Naive thymus-derived CD4-positive, alpha-beta T cell (primary cell): ENCODE results near the gene ARVCF. TPM values are rescaled to one million over a fixed set of nuclear protein-coding genes. Genes with fewer than 3 reads are reported as not detected.

ENCODE experiments used
- ATAC-seq: fragments of 150-1000 bp; cut with Tn5 transposase; 2 replicates; pipeline ENCODE4 v1.10.0; 2021; ENCODE audit warnings: mild to moderate bottlenecking, moderate library complexity
- CTCF ChIA-PET: fragments of 350-600 bp; sonication (Branson Sonifier 250); formaldehyde crosslinking; loops from one replicate; lab custom pipeline; 2021; ENCODE audit warnings: antibody characterized with exemption; lab: Charles Lee
- POLR2A ChIA-PET: fragments of 350-600 bp; sonication (Branson Sonifier 250); formaldehyde crosslinking; loops from one replicate; lab custom pipeline; 2021; ENCODE audit warnings: antibody characterized with exemption, inconsistent platforms; lab: Charles Lee
- DNase-seq, 9 donors: peaks; one replicate each; pipeline versions ENCODE4 v3.0.0 to v3.0.0-alpha.2; 2020 to 2022; ENCODE audit warnings: mixed read lengths in 1 of 9
- H3K27ac ChIP-seq: one replicate; pipeline ENCODE4 v1.7.0; 2013; ENCODE audit warnings: mild to moderate bottlenecking, low read depth, low read length, moderate library complexity
- H3K27me3 ChIP-seq, 2 donors: one replicate each; pipeline ENCODE4 v1.7.0; 2013; ENCODE audit warnings: low read length in 2 of 2, mild to moderate bottlenecking in 2 of 2, moderate library complexity in 2 of 2; ENCODE audit not compliant: control insufficient read depth in 2 of 2, insufficient read depth in 2 of 2
- H3K36me3 ChIP-seq, 3 experiments: 1 replicate in 2 of 3; 2 replicates in 1 of 3; pipeline ENCODE4 v1.7.0; 2013; ENCODE audit warnings: low read length in 3 of 3, mild to moderate bottlenecking in 3 of 3, moderate library complexity in 1 of 3; ENCODE audit not compliant: insufficient read depth in 3 of 3, control insufficient read depth in 2 of 3
- H3K4me1 ChIP-seq, 2 donors: one replicate each; pipeline ENCODE4 v1.7.0; 2013; ENCODE audit warnings: low read length in 2 of 2, mild to moderate bottlenecking in 2 of 2, moderate library complexity in 1 of 2; ENCODE audit not compliant: control insufficient read depth in 2 of 2, insufficient read depth in 2 of 2
- H3K4me3 ChIP-seq: 2 replicates; pipeline ENCODE4 v1.7.0; 2013; ENCODE audit warnings: mild to moderate bottlenecking, low read length
- H3K9me3 ChIP-seq, 3 experiments: 1 replicate in 2 of 3; 2 replicates in 1 of 3; pipeline ENCODE4 v1.7.0; 2013; ENCODE audit warnings: low read length in 3 of 3; ENCODE audit not compliant: control insufficient read depth in 2 of 3
- H3K27ac Mint-ChIP-seq, 9 donors: one replicate each; pipeline ENCODE4 v1.8.0; 2020 to 2022; ENCODE audit warnings: mixed read lengths in 9 of 9, mild to moderate bottlenecking in 8 of 9, moderate library complexity in 5 of 9, inconsistent platforms in 2 of 9
- H3K27me3 Mint-ChIP-seq, 5 donors: one replicate each; pipeline ENCODE4 v1.8.0; 2021 to 2022; ENCODE audit warnings: mixed read lengths in 5 of 5, mild to moderate bottlenecking in 1 of 5
- H3K36me3 Mint-ChIP-seq, 5 donors: one replicate each; pipeline ENCODE4 v1.8.0; 2020 to 2022; ENCODE audit warnings: mixed read lengths in 5 of 5, mild to moderate bottlenecking in 3 of 5, inconsistent platforms in 1 of 5
- H3K4me1 Mint-ChIP-seq, 7 donors: one replicate each; pipeline ENCODE4 v1.8.0; 2020 to 2022; ENCODE audit warnings: mixed read lengths in 7 of 7, mild to moderate bottlenecking in 3 of 7, inconsistent platforms in 1 of 7
- H3K4me3 Mint-ChIP-seq, 10 donors: one replicate each; pipeline ENCODE4 v1.8.0; 2020 to 2022; ENCODE audit warnings: mild to moderate bottlenecking in 10 of 10, mixed read lengths in 10 of 10, moderate library complexity in 6 of 10, inconsistent platforms in 2 of 10
- H3K9me3 Mint-ChIP-seq, 11 donors: one replicate each; pipeline ENCODE4 v1.8.0; 2020 to 2022; ENCODE audit warnings: mixed read lengths in 11 of 11, mild to moderate bottlenecking in 4 of 11, inconsistent platforms in 1 of 11, moderate library complexity in 1 of 11
- intact Hi-C, 2 donors: fragments of 100-400 bp; cut with micrococcal nuclease; formaldehyde crosslinking; loops; one replicate each; pipeline ENCODE4 v1.15.1; 2023
- polyA plus RNA-seq, 2 donors: library from polyadenylated mRNA; unstranded; fragments of 300-500 nt; fragmentation: Illumina TruSeq; gene quantifications; one replicate each; pipeline ENCODE4 v1.2.3, GENCODE V29; 2021
- total RNA-seq, 6 experiments: library from RNA in 5 of 6; stranded (reverse) in 5 of 6; gene quantifications; 1 replicate in 5 of 6; 2 replicates in 1 of 6; pipeline ENCODE4 v1.2.3 and lab custom pipeline; 2021 to 2026

ARVCF gene
- total and polyA plus RNA-seq, 7 experiments from 2014 or later, result 0.74 to 9.2 (median 3.0) TPM

- H3K9me3 Mint-ChIP-seq, result no peaks in the 10 kb centered on the region
- no peaks in the 10 kb centered on the region for H3K9me3 ChIP-seq
- DNase-seq (no peak), ATAC-seq (no peak)
- H3K4me1 ChIP-seq, result peaks cover 7 to 11% of the 10 kb centered on the region in 2 donors
- CTCF ChIA-PET, result interaction anchor here (1.6 kb wide), 1 partner anchor 157 kb away, joined by 5 read pairs; no protein-coding TSS in a partner anchor
- no peaks in the 10 kb centered on the region for H3K27me3 ChIP-seq
- H3K27me3 Mint-ChIP-seq, result no peaks in the 10 kb centered on the region
- H3K4me3 ChIP-seq, result no peak overlapping the region
- H3K27ac ChIP-seq, result no peak overlapping the region
- H3K4me3 Mint-ChIP-seq, result peak overlapping the region in 2 of 10 donors; percentile 42 to 54
- peak overlapping the region in 1 of 9 donors; percentile 74 for H3K27ac Mint-ChIP-seq
- intact Hi-C loops, result loop anchor here in 1 of 2 donors (5.0 kb wide), 1 partner anchor 145 kb away; the partner anchor contains the start of genes RANBP1 and TRMT2A
- peaks cover 0 to 3% (median 0%) of the 10 kb centered on the region in 5 donors for H3K36me3 Mint-ChIP-seq
- H3K36me3 ChIP-seq, result peaks cover 0 to 22% (median 0%) of the 10 kb centered on the region in 3 experiments
- H3K4me1 Mint-ChIP-seq, result peaks cover 10 to 35% (median 12%) of the 10 kb centered on the region in 7 donors
- POLR2A ChIA-PET, result no interaction called here
These were observed 44.4 kb downstream of the ARVCF start for GRCh38 chr22:19972251-19972650.

GRCh38 chr22:19971276-19972124, 45.1 kb downstream of the ARVCF start:
- H3K27me3 Mint-ChIP-seq, result no peaks in the 10 kb centered on the region
- H3K4me3 ChIP-seq, result no peak overlapping the region
- DNase-seq (peak in 1 of 9 donors; percentile 27), ATAC-seq (peak; percentile 31)
- H3K9me3 Mint-ChIP-seq, result no peaks in the 10 kb centered on the region
- peaks cover 12 to 35% (median 13%) of the 10 kb centered on the region in 7 donors for H3K4me1 Mint-ChIP-seq
- ChIA-PET CTCF (interaction anchor here (0.5 to 1.6 kb wide), 6 partner anchors 42 to 354 kb away, joined by 3 to 5 read pairs (median 4); no protein-coding TSS in a partner anchor), POLR2A (no interaction called here)
- no peaks in the 10 kb centered on the region for H3K27me3 ChIP-seq
- H3K27ac ChIP-seq, result no peak overlapping the region
- peak overlapping the region in 2 of 10 donors; percentile 23 to 52 for H3K4me3 Mint-ChIP-seq
- H3K27ac Mint-ChIP-seq, result peak overlapping the region in 1 of 9 donors; percentile 36
- H3K9me3 ChIP-seq, result no peaks in the 10 kb centered on the region
- H3K36me3 Mint-ChIP-seq, result peaks cover 0 to 11% (median 0%) of the 10 kb centered on the region in 5 donors
- intact Hi-C loops, result loop anchor here in 1 of 2 donors (5.0 kb wide), 1 partner anchor 146 kb away; the partner anchor contains the start of genes RANBP1 and TRMT2A
- peaks cover 7 to 11% of the 10 kb centered on the region in 2 donors for H3K4me1 ChIP-seq
- H3K36me3 ChIP-seq, result peaks cover 0 to 30% (median 0%) of the 10 kb centered on the region in 3 experiments

GRCh38 chr22:19970479-19971275, 45.9 kb downstream of the ARVCF start:
- H3K27me3 Mint-ChIP-seq, result no peaks in the 10 kb centered on the region
- Histone ChIP-seq H3K9me3 (no peaks in the 10 kb centered on the region), H3K4me1 (peaks cover 7 to 11% of the 10 kb centered on the region in 2 donors), H3K36me3 (peaks cover 0 to 30% (median 0%) of the 10 kb centered on the region in 3 experiments), H3K4me3 (no peak overlapping the region), H3K27ac (no peak overlapping the region), H3K27me3 (no peaks in the 10 kb centered on the region)
- peak; percentile 59 to 83 (median 73) for DNase-seq
- peak overlapping the region in 2 of 9 donors; percentile 41 for H3K27ac Mint-ChIP-seq
- H3K9me3 Mint-ChIP-seq, result no peaks in the 10 kb centered on the region
- POLR2A ChIA-PET, result no interaction called here
- peak overlapping the region in 1 of 10 donors; percentile 52 for H3K4me3 Mint-ChIP-seq
- peaks cover 0 to 11% (median 0%) of the 10 kb centered on the region in 5 donors for H3K36me3 Mint-ChIP-seq
- CTCF ChIA-PET, result interaction anchor here (1.1 to 1.6 kb wide), 5 partner anchors 43 to 159 kb away, joined by 3 to 5 read pairs (median 4); no protein-coding TSS in a partner anchor
- peaks cover 12 to 35% (median 13%) of the 10 kb centered on the region in 7 donors for H3K4me1 Mint-ChIP-seq
- ATAC-seq, result peak; percentile 81
- intact Hi-C loops, result loop anchor here (1.0 to 5.0 kb wide), 5 partner anchors 43 to 187 kb away; partner anchors contain the start of genes RANBP1 (in 1 of the 2) and TRMT2A (in 1 of the 2)

GRCh38 chr22:19970031-19970478, 46.6 kb downstream of the ARVCF start:
- H3K27ac ChIP-seq, result no peak overlapping the region
- no peaks in the 10 kb centered on the region for H3K9me3 ChIP-seq
- Mint-ChIP-seq H3K4me3 (no peak overlapping the region), H3K27me3 (no peaks in the 10 kb centered on the region), H3K36me3 (peaks cover 0 to 11% (median 0%) of the 10 kb centered on the region in 5 donors), H3K9me3 (no peaks in the 10 kb centered on the region), H3K27ac (peak overlapping the region in 1 of 9 donors; percentile 32), H3K4me1 (peaks cover 7 to 29% (median 12%) of the 10 kb centered on the region in 7 donors)
- ChIA-PET POLR2A (no interaction called here), CTCF (interaction anchor here (1.4 to 1.5 kb wide), 2 partner anchors 46 to 160 kb away, joined by 3 to 6 read pairs; no protein-coding TSS in a partner anchor)
- intact Hi-C loops, result loop anchor here (1.0 to 5.0 kb wide), 5 partner anchors 43 to 187 kb away; partner anchors contain the start of genes RANBP1 (in 1 of the 2) and TRMT2A (in 1 of the 2)
- DNase-seq (no peak), ATAC-seq (no peak)
- no peak overlapping the region for H3K4me3 ChIP-seq
- H3K27me3 ChIP-seq, result no peaks in the 10 kb centered on the region
- peaks cover 0 to 31% (median 0%) of the 10 kb centered on the region in 3 experiments for H3K36me3 ChIP-seq
- peaks cover 7 to 11% of the 10 kb centered on the region in 2 donors for H3K4me1 ChIP-seq

- H3K36me3 ChIP-seq, result peaks cover 0 to 37% (median 0%) of the 10 kb centered on the region in 3 experiments
- Mint-ChIP-seq H3K4me1 (peaks cover 4 to 23% (median 11%) of the 10 kb centered on the region in 7 donors), H3K36me3 (peaks cover 0 to 11% (median 0%) of the 10 kb centered on the region in 5 donors), H3K27ac (peak overlapping the region in 2 of 9 donors; percentile 10 to 45), H3K9me3 (no peaks in the 10 kb centered on the region), H3K4me3 (no peak overlapping the region), H3K27me3 (no peaks in the 10 kb centered on the region)
- DNase-seq (no peak), ATAC-seq (no peak)
- intact Hi-C loops, result no loop called here
- H3K27me3 ChIP-seq, result no peaks in the 10 kb centered on the region
- H3K9me3 ChIP-seq, result no peaks in the 10 kb centered on the region
- ChIA-PET POLR2A (interaction anchor here (0.6 kb wide), 1 partner anchor 28 kb away, joined by 4 read pairs; the partner anchor contains the start of genes COMT and TXNRD2), CTCF (interaction anchor here (0.6 to 1.4 kb wide), 2 partner anchors 22 to 161 kb away, joined by 5 to 6 read pairs; no protein-coding TSS in a partner anchor)
- H3K4me3 ChIP-seq, result no peak overlapping the region
- peaks cover 7 to 11% of the 10 kb centered on the region in 2 donors for H3K4me1 ChIP-seq
- no peak overlapping the region for H3K27ac ChIP-seq
These were observed 47.3 kb downstream of the ARVCF start for GRCh38 chr22:19969141-19969928.
